Neural cell (in vitro differentiated cells): ENCODE results near the gene ZFPM1. TPM values are rescaled to one million over a fixed set of nuclear protein-coding genes. Genes with fewer than 3 reads are reported as not detected.

ENCODE experiments used
- H2AFZ ChIP-seq: fragments of 200-600, 300-800 bp; sonication (generic), shearing (Covaris generic); 2 replicates; pipeline ENCODE4 v1.6.0; 2014; ENCODE audit warnings: low read depth, mild to moderate bottlenecking, antibody characterized with exemption, low read length, moderate library complexity
- H3F3A ChIP-seq: fragments of 200-600 bp; shearing (Covaris generic); 2 replicates; pipeline ENCODE4 v1.6.1; 2016; ENCODE audit warnings: mild to moderate bottlenecking, moderate library complexity, mixed read lengths, antibody characterized with exemption, low read length; ENCODE audit not compliant: insufficient read depth, poor library complexity, severe bottlenecking
- H3K27ac ChIP-seq: fragments of 200-600, 300-800 bp; sonication (generic), shearing (Covaris generic); 2 replicates; pipeline ENCODE4 v1.5.1; 2014; ENCODE audit warnings: mild to moderate bottlenecking, low read length, moderate library complexity
- H3K27me3 ChIP-seq: fragments of 300-800, 200-600 bp; sonication (generic), shearing (Covaris generic); 2 replicates; pipeline ENCODE4 v1.6.0; 2014; ENCODE audit warnings: mild to moderate bottlenecking, low read depth, low read length, moderate library complexity; ENCODE audit not compliant: insufficient read depth
- H3K36me3 ChIP-seq: fragments of 300-800, 200-600 bp; sonication (generic), shearing (Covaris generic); 2 replicates; pipeline ENCODE4 v1.5.1; 2014; ENCODE audit warnings: mild to moderate bottlenecking, antibody characterized with exemption, low read length, moderate library complexity; ENCODE audit not compliant: insufficient read depth
- H3K4me2 ChIP-seq: fragments of 300-800, 200-600 bp; sonication (generic), shearing (Covaris generic); 2 replicates; pipeline ENCODE4 v1.6.0; 2014; ENCODE audit warnings: mild to moderate bottlenecking, low read length
- H3K4me3 ChIP-seq: fragments of 300-800, 200-600 bp; sonication (generic), shearing (Covaris generic); 2 replicates; pipeline ENCODE4 v1.5.1; 2014; ENCODE audit warnings: mild to moderate bottlenecking, low read length, moderate library complexity
- H3K79me2 ChIP-seq: fragments of 200-600 bp; shearing (Covaris generic); replicated peaks from 2 replicates; pipeline ENCODE4 v1.6.0; 2014; ENCODE audit warnings: mild to moderate bottlenecking, low read length, moderate library complexity; ENCODE audit not compliant: insufficient read depth
- H3K9ac ChIP-seq: fragments of 300-800, 200-600 bp; sonication (generic), shearing (Covaris generic); 2 replicates; pipeline ENCODE4 v1.6.1; 2016; ENCODE audit warnings: mild to moderate bottlenecking, low read length, mixed read lengths
- H3K9me2 ChIP-seq: fragments of 200-600 bp; shearing (Covaris generic); 2 replicates; pipeline ENCODE4 v1.6.1; 2016; ENCODE audit warnings: mild to moderate bottlenecking, low read length, mixed read lengths; ENCODE audit not compliant: insufficient read depth
- H3K9me3 ChIP-seq: fragments of 200-600, 300-800 bp; sonication (generic), shearing (Covaris generic); 2 replicates; pipeline ENCODE4 v1.6.1; 2016; ENCODE audit warnings: mild to moderate bottlenecking, mixed run types, low read length, moderate library complexity, mixed read lengths
- H4K20me1 ChIP-seq: fragments of 200-600 bp; shearing (Covaris generic); 2 replicates; pipeline ENCODE4 v1.6.1; 2016; ENCODE audit warnings: mild to moderate bottlenecking, mixed run types; ENCODE audit not compliant: insufficient read depth
- CTCF ChIP-seq: fragments of 450-650 bp; IDR thresholded peaks from 2 replicates; pipeline ENCODE4 v1.5.1; 2014; ENCODE audit warnings: antibody characterized with exemption, mild to moderate bottlenecking, moderate library complexity; ENCODE audit not compliant: poor library complexity, severe bottlenecking
- EP300 ChIP-seq: fragments of 450-650 bp; conservative IDR thresholded peaks from 2 replicates; pipeline ENCODE4 v1.6.1; 2014; ENCODE audit warnings: antibody characterized with exemption, mild to moderate bottlenecking, moderate library complexity; ENCODE audit not compliant: poor library complexity, severe bottlenecking
- EZH2 ChIP-seq: fragments of 200-600, 300-800 bp; shearing (Covaris generic), sonication (generic); IDR thresholded peaks from 2 replicates; pipeline ENCODE4 v1.6.1; 2014; ENCODE audit warnings: antibody characterized with exemption, low read length, borderline replicate concordance, mild to moderate bottlenecking; ENCODE audit not compliant: insufficient read depth, poor library complexity, severe bottlenecking
- MXI1 ChIP-seq: fragments of 450-650 bp; conservative IDR thresholded peaks from 2 replicates; pipeline ENCODE4 v1.6.1; 2014; ENCODE audit warnings: antibody characterized with exemption, mild to moderate bottlenecking; ENCODE audit not compliant: poor library complexity, severe bottlenecking
- POLR2AphosphoS5 ChIP-seq: IDR thresholded peaks from 2 replicates; pipeline ENCODE4 v1.6.1; 2012
- RAD21 ChIP-seq: fragments of 450-650 bp; conservative IDR thresholded peaks from 2 replicates; pipeline ENCODE4 v1.6.1; 2014; ENCODE audit warnings: antibody characterized with exemption, mild to moderate bottlenecking, moderate library complexity
- REST ChIP-seq: IDR thresholded peaks from 2 replicates; pipeline ENCODE4 v1.6.1; 2012; ENCODE audit warnings: borderline replicate concordance
- SMC3 ChIP-seq: fragments of 450-650 bp; conservative IDR thresholded peaks from 2 replicates; pipeline ENCODE4 v1.6.1; 2014; ENCODE audit warnings: antibody characterized with exemption, mild to moderate bottlenecking, moderate library complexity; ENCODE audit not compliant: poor library complexity
- TAF1 ChIP-seq: IDR thresholded peaks from 2 replicates; pipeline ENCODE4 v1.6.1; 2012; ENCODE audit warnings: low read depth
- polyA plus RNA-seq: library from polyadenylated mRNA; depleted of rRNA; stranded (reverse); fragments of >200 nt; gene quantifications from 2 replicates; pipeline ENCODE4 v1.2.3, GENCODE V29; 2014

The ZFPM1 gene
- polyA plus RNA-seq, 1 donor from 2014 or later: 0.41 TPM

GRCh38 chr16:88580371-88580770 lies 127.3 kb downstream of the ZFPM1 start:
- Histone ChIP-seq H3K27me3 (no peaks in the 10 kb centered on the region), H3K4me3 (no peak overlapping the region), H3K27ac (no peak overlapping the region), H3K36me3 (no peaks in the 10 kb centered on the region), H4K20me1 (no peaks in the 10 kb centered on the region), H2AFZ (no peak overlapping the region), H3K9me2 (no peaks in the 10 kb centered on the region), H3F3A (no peaks in the 10 kb centered on the region), H3K9me3 (no peaks in the 10 kb centered on the region), H3K79me2 (peaks cover 20% of the 10 kb centered on the region), H3K4me2 (no peak overlapping the region), H3K9ac (no peak overlapping the region)
- TF ChIP-seq TAF1 (no peak), EP300 (no peak), RAD21 (no peak), REST (no peak), MXI1 (no peak), EZH2 (no peak), SMC3 (no peak), POLR2AphosphoS5 (no peak), CTCF (no peak)

GRCh38 chr16:88581033-88581432 lies 128.0 kb downstream of the ZFPM1 start:
- H3K4me3 ChIP-seq: no peak overlapping the region
- no peaks in the 10 kb centered on the region for H3K9me2 ChIP-seq
- TF ChIP-seq EZH2 (no peak), RAD21 (no peak), REST (no peak), TAF1 (no peak), SMC3 (no peak), MXI1 (no peak), CTCF (no peak), POLR2AphosphoS5 (no peak), EP300 (no peak)
- H4K20me1 ChIP-seq: no peaks in the 10 kb centered on the region
- H3K4me2 ChIP-seq: no peak overlapping the region
- H3K27me3 ChIP-seq: no peaks in the 10 kb centered on the region
- H3K36me3 ChIP-seq: no peaks in the 10 kb centered on the region
- no peaks in the 10 kb centered on the region for H3K9me3 ChIP-seq
- H3F3A ChIP-seq: no peaks in the 10 kb centered on the region
- H2AFZ ChIP-seq: no peak overlapping the region
- H3K79me2 ChIP-seq: peaks cover 17% of the 10 kb centered on the region
- H3K27ac ChIP-seq: no peak overlapping the region
- no peak overlapping the region for H3K9ac ChIP-seq
